Neural progenitor cell (in vitro differentiated cells): ENCODE measurements around the gene ZNF850. TPM values are rescaled to one million over a fixed set of nuclear protein-coding genes. Genes with fewer than 3 reads are reported as not detected.

ENCODE experiments used
- DNase-seq: peaks from one replicate; pipeline ENCODE4 v3.0.0-alpha.2; 2016; ENCODE audit warnings: low spot score
- H2AFZ ChIP-seq: fragments of 200-600 bp; sonication (generic); replicated peaks from 2 replicates; pipeline ENCODE4 v1.6.1; 2016; ENCODE audit warnings: antibody characterized with exemption
- H3F3A ChIP-seq: fragments of 200-600 bp; sonication (generic); 2 replicates; pipeline ENCODE4 v1.6.1; 2016; ENCODE audit warnings: antibody characterized with exemption, low read depth
- H3K27ac ChIP-seq: fragments of 200-600 bp; sonication (generic); 2 replicates; pipeline ENCODE4 v1.5.1; 2016; ENCODE audit warnings: mild to moderate bottlenecking
- H3K27me3 ChIP-seq: fragments of 200-600 bp; sonication (generic); 2 replicates; pipeline ENCODE4 v1.6.1; 2016; ENCODE audit warnings: mild to moderate bottlenecking, moderate library complexity
- H3K36me3 ChIP-seq: fragments of 200-600 bp; sonication (generic); 2 replicates; pipeline ENCODE4 v1.5.1; 2016
- H3K4me1 ChIP-seq: fragments of 200-600 bp; sonication (generic); 2 replicates; pipeline ENCODE4 v1.6.1; 2016; ENCODE audit warnings: mixed run types
- H3K4me2 ChIP-seq: fragments of 200-600 bp; sonication (generic); 2 replicates; pipeline ENCODE4 v1.6.1; 2016
- H3K4me3 ChIP-seq: fragments of 200-600 bp; sonication (generic); 2 replicates; pipeline ENCODE4 v1.5.1; 2016
- H3K79me2 ChIP-seq: fragments of 200-600 bp; sonication (generic); 2 replicates; pipeline ENCODE4 v1.6.1; 2016; ENCODE audit warnings: low read depth
- H3K9ac ChIP-seq: fragments of 200-600 bp; sonication (generic); 2 replicates; pipeline ENCODE4 v1.6.1; 2016
- H3K9me3 ChIP-seq: fragments of 200-600 bp; sonication (generic); 2 replicates; pipeline ENCODE4 v1.5.1; 2016; ENCODE audit warnings: low read depth
- H4K20me1 ChIP-seq: fragments of 200-600 bp; sonication (generic); 2 replicates; pipeline ENCODE4 v1.6.1; 2016; ENCODE audit warnings: low read depth
- H3K27ac Mint-ChIP-seq: 3 replicates; pipeline ENCODE4 v1.8.0; 2021; ENCODE audit warnings: mixed read lengths
- H3K27me3 Mint-ChIP-seq: 2 replicates; pipeline ENCODE4 v1.8.0; 2022; ENCODE audit warnings: low read depth, mild to moderate bottlenecking, inconsistent platforms, moderate library complexity, mixed read lengths; ENCODE audit not compliant: insufficient read depth
- H3K36me3 Mint-ChIP-seq: 3 replicates; pipeline ENCODE4 v1.8.0; 2021; ENCODE audit warnings: mixed read lengths
- H3K4me1 Mint-ChIP-seq: 3 replicates; pipeline ENCODE4 v1.8.0; 2021; ENCODE audit warnings: mixed read lengths
- H3K4me3 Mint-ChIP-seq: 3 replicates; pipeline ENCODE4 v1.8.0; 2021; ENCODE audit warnings: mild to moderate bottlenecking, moderate library complexity, mixed read lengths
- H3K9me3 Mint-ChIP-seq: 3 replicates; pipeline ENCODE4 v1.8.0; 2020; ENCODE audit warnings: mixed read lengths
- CTCF ChIP-seq: fragments of 200-600 bp; sonication (generic); IDR thresholded peaks from 2 replicates; pipeline ENCODE4 v1.5.1; 2017; ENCODE audit warnings: antibody characterized with exemption, mild to moderate bottlenecking
- EZH2 ChIP-seq: fragments of 200-600 bp; sonication (generic); IDR thresholded peaks from 2 replicates; pipeline ENCODE4 v1.6.1; 2017; ENCODE audit warnings: antibody characterized with exemption, mild to moderate bottlenecking, moderate library complexity
- EZH2phosphoT487 ChIP-seq: fragments of 200-600 bp; sonication (generic); IDR thresholded peaks from 2 replicates; pipeline ENCODE4 v1.6.1; 2017; ENCODE audit warnings: antibody characterized with exemption
- total RNA-seq: library from RNA; depleted of rRNA; stranded (reverse); fragments of >200 nt; gene quantifications from 2 replicates; pipeline ENCODE4 v1.2.3, GENCODE V29; 2015; ENCODE audit warnings: low replicate concordance

The ZNF850 gene
- total RNA-seq, 1 donor from 2014 or later: 25.5 TPM

- no peak overlapping the region for H3K27ac Mint-ChIP-seq
- peaks cover 59% of the 10 kb centered on the region for H3K36me3 ChIP-seq
- TF ChIP-seq CTCF (no peak), EZH2phosphoT487 (no peak), EZH2 (no peak)
These were observed 52.7 kb downstream of the ZNF850 start for GRCh38 chr19:36719687-36720556.

GRCh38 chr19:36709423-36709822 is 63.2 kb downstream of the ZNF850 start:
- TF ChIP-seq CTCF: no peak
- no peak for TF ChIP-seq EZH2
- no peak for TF ChIP-seq EZH2phosphoT487
- Mint-ChIP-seq H3K4me3 (no peak overlapping the region), H3K27ac (no peak overlapping the region), H3K9me3 (peaks cover 93% of the 10 kb centered on the region), H3K4me1 (no peaks in the 10 kb centered on the region), H3K27me3 (no peaks in the 10 kb centered on the region), H3K36me3 (peaks cover 77% of the 10 kb centered on the region)
- Histone ChIP-seq H3K36me3 (peaks cover 62% of the 10 kb centered on the region), H4K20me1 (no peaks in the 10 kb centered on the region), H3K4me1 (no peaks in the 10 kb centered on the region), H2AFZ (no peak overlapping the region), H3K79me2 (peaks cover 81% of the 10 kb centered on the region), H3K9ac (no peak overlapping the region), H3K9me3 (peaks cover 79% of the 10 kb centered on the region), H3F3A (no peaks in the 10 kb centered on the region), H3K27ac (no peak overlapping the region), H3K27me3 (no peaks in the 10 kb centered on the region), H3K4me2 (no peak overlapping the region), H3K4me3 (no peak overlapping the region)
- DNase-seq: no peak

More at GRCh38 chr19:36719687-36720556, 52.7 kb downstream of the ZNF850 start:
- peaks cover under 1% of the 10 kb centered on the region for H3K27me3 Mint-ChIP-seq
- H3K79me2 ChIP-seq: no peaks in the 10 kb centered on the region
- no peaks in the 10 kb centered on the region for H4K20me1 ChIP-seq
- peaks cover 75% of the 10 kb centered on the region for H3K9me3 ChIP-seq
- peaks cover 63% of the 10 kb centered on the region for H3K36me3 Mint-ChIP-seq
- H3K4me2 ChIP-seq: no peak overlapping the region
- DNase-seq: no peak
- H3K27me3 ChIP-seq: no peaks in the 10 kb centered on the region
- no peak overlapping the region for H3K27ac ChIP-seq
- H3K9me3 Mint-ChIP-seq: peaks cover 74% of the 10 kb centered on the region
- no peaks in the 10 kb centered on the region for H3K4me1 ChIP-seq
- H3K9ac ChIP-seq: no peak overlapping the region
- H2AFZ ChIP-seq: no peak overlapping the region
- H3K4me1 Mint-ChIP-seq: no peaks in the 10 kb centered on the region
- H3K4me3 ChIP-seq: no peak overlapping the region
- H3F3A ChIP-seq: peaks cover 7% of the 10 kb centered on the region
- no peak overlapping the region for H3K4me3 Mint-ChIP-seq

GRCh38 chr19:36707134-36707533 is 65.5 kb downstream of the ZNF850 start:
- H3K27me3 ChIP-seq: no peaks in the 10 kb centered on the region
- H3K9ac ChIP-seq: no peak overlapping the region
- H3K27ac ChIP-seq: no peak overlapping the region
- Mint-ChIP-seq H3K4me1 (no peaks in the 10 kb centered on the region), H3K27me3 (no peaks in the 10 kb centered on the region), H3K27ac (no peak overlapping the region), H3K4me3 (no peak overlapping the region), H3K9me3 (peaks cover 87% of the 10 kb centered on the region), H3K36me3 (peaks cover 70% of the 10 kb centered on the region)
- H2AFZ ChIP-seq: no peak overlapping the region
- TF ChIP-seq CTCF: no peak
- no peak for TF ChIP-seq EZH2phosphoT487
- no peak for TF ChIP-seq EZH2
- no peaks in the 10 kb centered on the region for H3K4me1 ChIP-seq
- H3K4me3 ChIP-seq: no peak overlapping the region
- no peak for DNase-seq
- H3K79me2 ChIP-seq: peaks cover 89% of the 10 kb centered on the region
- H4K20me1 ChIP-seq: no peaks in the 10 kb centered on the region
- no peaks in the 10 kb centered on the region for H3F3A ChIP-seq
- peaks cover 70% of the 10 kb centered on the region for H3K9me3 ChIP-seq
- no peak overlapping the region for H3K4me2 ChIP-seq
- peaks cover 39% of the 10 kb centered on the region for H3K36me3 ChIP-seq
